GDM1 (cell line): Measurements from ENCODE around the gene MORN1.
A peak's percentile ranks its signal among the peaks of the same experiment; 100 is the strongest.
"Not testable (repeated sequence)": the region's sequence is repeated elsewhere in the genome, so short reads cannot be mapped to it uniquely, and the experiment has no call there.

Experiments used
- DNase-seq: peaks from one replicate; lab custom pipeline; 2025; lab: John Stamatoyannopoulos, UW

The MORN1 gene

DNA sequence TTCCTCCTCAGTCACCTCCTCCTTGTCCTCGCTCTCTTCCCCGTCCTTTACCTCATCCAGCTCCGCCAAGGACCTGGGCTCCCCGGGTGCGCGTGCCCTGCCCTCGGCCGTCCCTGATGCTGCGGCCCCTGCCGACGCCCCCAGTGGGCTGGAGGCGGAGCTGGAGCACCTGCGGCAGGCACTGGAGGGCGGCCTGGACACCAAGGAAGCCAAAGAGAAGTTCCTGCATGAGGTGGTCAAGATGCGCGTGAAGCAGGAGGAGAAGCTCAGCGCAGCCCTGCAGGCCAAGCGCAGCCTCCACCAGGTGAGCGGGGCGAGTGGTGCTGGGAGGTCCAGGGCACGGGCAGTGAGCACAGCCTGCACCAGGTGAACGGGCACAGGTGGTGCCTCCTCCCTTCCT, 87.1 kb downstream of the MORN1 start:
- DNase-seq = no peak

- DNase-seq = no peak
Measured at GRCh38 chr1:2303781-2304180, 87.6 kb downstream of the MORN1 start.

GRCh38 chr1:2303016-2303775, 88.2 kb downstream of the MORN1 start:
- DNase-seq = no peak

DNA sequence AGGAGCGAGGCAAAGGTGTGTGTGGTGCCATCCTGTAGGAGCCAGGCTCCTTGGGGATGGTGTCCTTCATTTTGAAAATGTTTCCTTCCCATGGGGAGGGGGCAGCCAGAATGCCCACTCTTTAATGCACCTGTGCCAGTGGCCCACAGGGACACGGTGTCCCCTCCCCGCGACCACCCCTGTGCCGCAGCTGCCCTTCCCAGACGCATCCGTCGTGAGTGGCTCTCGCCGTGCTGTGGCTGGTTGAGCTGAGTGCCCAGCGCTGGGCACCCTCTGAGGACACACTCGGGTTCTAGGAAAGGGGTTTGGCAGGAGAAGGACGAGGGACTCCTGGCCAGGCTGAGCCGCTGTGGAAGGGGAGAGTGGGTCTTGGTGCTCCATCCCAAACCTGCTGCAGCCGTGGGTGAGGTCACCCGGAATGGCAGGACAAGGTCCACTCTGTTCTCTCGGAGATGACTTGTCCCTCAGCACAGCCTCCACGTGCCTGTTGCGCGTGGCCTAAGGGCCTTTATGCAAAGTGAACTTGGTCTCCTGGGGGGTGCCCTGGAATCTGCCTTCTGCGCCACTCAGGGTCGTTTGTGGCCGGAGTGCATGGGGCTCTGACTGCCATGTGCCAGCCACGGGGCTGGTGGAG, 88.9 kb downstream of the MORN1 start:
- DNase-seq = no peak

DNA sequence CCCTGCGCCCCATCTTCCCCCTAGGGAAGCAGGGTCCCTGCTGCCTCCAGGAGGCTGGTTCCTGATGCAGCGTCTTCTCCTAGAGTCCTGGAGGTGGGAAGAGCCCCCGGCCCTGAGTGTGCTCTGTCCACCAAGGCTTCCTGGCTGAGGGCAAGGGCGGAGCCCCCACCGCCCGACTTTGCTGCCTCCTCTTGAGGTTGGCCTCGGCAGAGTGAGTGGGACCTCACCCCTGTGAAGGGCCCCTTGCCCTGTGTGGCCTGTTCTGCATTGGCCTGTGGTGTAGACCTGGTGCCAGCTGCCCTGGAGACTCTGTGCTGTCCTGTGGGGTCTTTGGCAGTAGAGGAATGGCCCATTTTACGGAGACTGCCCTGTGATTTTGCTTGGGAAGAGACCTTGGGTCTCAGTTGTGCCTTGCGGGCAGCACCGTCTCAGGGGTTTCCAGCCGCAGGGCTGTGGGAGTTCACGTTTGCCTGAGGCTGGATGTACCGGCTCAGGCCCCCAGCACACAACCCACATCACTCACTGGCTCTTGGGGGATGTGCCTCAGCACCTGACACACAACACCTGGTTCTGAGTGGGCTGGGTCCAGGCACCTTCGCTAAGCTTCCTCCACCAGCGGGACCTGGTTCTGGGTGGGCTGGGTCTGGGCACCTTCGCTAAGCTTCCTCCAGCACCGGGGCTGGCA, 89.6 kb downstream of the MORN1 start:
- no peak for DNase-seq

DNA sequence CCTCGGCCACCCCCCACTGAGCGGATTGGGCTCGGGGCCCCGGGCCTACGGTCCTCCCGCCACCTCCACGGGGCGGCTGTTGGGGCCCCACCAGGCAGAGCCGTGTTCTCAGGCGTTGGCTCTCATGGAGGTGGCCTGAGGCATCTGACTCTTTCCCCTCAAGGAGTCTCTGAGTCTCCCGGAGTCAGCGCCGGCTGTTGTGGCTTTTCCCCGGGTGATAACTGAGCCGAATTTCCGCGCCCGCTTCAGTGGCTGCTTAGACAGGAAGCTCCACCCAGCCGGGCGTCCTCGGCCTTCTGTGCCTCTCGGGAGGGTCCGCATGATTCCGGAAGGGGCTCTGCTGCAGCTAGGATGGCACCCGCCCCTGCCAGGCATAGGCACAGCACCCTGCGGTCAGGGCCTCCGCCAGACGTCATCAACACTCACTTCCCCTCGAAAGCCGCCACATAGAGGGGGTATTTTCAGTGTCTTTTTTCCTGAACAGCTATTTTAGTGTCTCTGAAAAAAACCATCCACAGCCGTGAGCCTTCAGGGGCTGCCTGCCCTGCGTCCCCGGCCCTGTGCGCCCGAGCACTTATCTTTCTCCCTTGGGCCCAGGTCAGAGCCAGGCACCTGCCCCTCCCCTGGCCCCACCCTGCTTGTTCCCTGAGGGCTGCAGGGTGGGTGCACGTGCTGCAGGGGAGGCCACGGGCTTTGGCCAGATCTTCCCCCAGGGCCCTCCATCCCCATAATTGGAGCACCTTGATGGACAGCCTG, 90.3 kb downstream of the MORN1 start:
- peak; percentile 99 for DNase-seq

DNA sequence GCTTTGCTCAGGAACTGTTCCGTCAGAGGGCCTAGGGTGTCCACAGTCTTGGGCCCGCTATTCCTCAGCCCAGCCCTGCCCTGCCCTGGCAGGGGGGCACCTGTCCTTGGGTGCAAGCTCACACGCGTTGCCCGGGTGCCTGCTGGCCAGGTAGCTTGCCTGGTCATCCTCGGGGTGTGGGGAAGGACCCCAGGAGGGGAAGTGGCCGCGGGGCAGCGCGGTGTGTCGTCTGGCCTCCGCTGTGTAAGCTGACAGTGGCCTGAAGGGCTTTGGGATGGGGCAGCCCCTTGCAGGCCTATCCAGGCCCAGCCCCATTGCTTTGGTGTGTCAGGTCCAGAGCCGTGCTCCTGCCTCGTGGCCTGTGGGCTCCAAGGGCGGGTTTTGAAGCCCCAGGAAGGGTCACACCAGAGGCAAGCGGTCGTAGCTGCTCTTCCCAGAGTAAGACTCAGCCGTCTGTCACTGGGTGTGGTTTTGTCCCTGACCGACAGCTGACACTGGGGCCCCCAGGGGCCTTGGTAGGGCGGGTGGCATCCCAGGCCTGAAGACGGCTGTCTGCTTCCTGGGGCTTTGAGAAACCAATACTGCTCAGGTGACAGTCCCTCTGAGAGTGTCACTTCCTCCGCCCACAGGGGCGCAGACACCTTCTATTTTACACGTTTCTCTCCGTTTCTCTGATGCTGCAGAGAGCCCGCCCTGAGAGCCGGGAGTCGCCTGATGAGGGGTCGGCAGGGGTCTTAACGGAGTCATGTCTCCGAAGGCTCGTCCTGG, 91.2 kb downstream of the MORN1 start:
- DNase-seq = no peak

- DNase-seq = no peak
Measured at GRCh38 chr1:2299131-2299627, 92.2 kb downstream of the MORN1 start.

- no peak for DNase-seq
Measured at GRCh38 chr1:2298685-2299084, 92.7 kb downstream of the MORN1 start.

DNA sequence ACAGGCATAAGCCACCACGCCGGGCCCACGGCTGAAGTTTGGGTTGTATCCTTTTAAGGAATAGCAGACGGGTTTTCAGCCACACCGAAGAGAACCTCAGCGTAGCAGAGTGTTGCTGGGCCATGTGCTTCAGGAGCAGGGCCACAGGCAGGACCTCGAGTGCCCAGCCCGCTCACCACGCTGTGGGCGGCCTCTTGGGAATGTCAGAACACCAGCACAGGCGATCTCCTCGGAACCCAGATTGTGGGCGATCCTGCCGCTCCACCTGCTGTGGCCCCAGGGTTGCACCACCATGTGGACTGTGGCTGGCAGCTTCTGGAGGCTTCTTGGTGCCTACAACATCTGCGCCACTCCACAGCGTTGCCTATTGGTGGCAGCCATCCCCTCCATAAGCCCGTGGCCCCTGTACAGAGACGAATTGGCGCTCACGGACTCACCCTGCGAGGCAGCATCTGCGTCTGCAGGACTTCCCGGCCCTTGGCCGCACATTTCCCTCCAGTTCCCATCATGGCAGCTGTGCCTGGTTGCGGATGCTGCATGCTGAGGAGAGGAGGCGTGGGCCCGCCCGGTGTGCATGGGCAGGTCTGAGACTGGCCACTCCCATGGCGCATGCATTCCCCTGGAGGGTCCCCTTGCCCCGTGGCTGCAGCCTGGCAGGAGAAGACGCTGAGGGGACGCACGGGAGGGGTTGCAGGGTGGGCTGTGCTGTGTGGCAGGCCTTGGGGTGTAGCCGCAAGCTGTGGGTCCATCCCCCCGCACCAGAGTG, 93.9 kb downstream of the MORN1 start:
- no peak for DNase-seq

- DNase-seq = no peak
Measured at GRCh38 chr1:2296614-2297013, 94.7 kb downstream of the MORN1 start.

DNA sequence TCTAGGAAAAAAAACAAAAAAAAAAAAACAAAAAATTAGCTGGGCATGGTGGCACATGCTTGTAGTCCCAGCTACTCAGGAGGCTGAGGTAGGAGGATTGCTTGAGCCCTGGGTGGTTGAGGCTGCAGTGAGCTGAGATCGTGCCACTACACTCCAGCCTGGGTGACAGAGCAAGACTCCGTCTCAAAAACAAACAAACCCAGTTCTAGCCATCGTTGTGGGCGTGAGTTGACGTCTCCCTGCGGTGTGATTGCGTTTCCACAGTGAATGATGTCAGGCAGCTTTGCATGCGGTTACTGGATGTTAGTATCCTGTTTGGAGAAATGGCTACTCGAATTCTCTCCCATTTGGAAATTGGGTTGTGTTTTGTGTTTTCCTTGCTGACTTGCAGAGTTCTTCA, 95.1 kb downstream of the MORN1 start:
- not testable (repeated sequence) for DNase-seq

- no peak for DNase-seq
Measured at GRCh38 chr1:2295526-2295925, 95.8 kb downstream of the MORN1 start.

DNA sequence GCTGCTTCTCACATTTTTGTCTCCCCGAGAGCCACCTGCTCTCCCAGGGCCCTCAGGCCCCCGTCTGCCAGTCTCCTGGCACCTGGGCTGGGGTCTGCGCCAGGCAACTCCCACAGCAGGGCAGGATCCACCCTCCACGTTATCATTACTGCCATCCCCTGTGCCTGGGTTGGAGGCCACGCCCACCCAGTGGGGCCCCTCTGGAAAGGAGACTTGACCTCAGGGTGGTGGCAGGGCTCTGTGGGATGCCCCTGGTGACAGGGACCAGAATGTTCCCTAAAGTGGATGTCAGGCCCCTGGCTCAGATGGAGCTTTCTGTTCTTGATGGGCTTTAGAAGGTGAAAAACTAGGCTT, 96.7 kb downstream of the MORN1 start:
- DNase-seq = no peak

DNA sequence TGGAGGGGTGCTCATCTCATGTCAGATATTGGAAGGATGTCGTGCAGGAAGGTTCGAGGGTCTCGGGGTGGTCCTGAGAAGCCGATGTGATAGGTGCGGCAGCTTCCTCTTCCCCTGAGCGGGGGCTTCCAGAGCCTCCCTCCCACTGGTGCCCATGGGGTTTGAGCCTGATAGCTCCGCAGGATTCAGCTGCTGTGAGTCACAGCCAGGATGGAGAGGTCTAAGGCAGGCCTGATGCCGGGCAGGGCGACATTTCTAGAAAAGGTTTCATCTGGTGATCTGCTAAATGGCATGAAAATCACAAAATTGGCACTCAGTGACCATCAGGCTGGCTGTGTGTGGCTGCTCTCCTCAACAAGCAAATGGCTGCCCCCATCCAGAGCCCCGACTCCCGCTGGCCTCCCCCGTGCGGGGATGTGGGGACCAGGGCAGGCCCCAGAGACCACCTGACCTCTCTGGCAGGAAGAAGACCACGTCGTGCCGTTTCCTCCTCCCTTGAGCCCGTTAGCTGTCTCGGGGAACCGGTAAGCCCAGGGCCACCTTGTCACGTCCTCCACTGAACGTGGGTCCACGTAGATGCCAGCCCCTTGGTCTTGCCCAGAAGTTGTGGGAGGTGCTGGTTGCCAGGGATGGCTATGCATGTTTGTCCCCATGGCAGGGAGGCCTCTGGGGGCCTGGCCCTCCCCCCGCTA, 97.2 kb downstream of the MORN1 start:
- no peak for DNase-seq

DNA sequence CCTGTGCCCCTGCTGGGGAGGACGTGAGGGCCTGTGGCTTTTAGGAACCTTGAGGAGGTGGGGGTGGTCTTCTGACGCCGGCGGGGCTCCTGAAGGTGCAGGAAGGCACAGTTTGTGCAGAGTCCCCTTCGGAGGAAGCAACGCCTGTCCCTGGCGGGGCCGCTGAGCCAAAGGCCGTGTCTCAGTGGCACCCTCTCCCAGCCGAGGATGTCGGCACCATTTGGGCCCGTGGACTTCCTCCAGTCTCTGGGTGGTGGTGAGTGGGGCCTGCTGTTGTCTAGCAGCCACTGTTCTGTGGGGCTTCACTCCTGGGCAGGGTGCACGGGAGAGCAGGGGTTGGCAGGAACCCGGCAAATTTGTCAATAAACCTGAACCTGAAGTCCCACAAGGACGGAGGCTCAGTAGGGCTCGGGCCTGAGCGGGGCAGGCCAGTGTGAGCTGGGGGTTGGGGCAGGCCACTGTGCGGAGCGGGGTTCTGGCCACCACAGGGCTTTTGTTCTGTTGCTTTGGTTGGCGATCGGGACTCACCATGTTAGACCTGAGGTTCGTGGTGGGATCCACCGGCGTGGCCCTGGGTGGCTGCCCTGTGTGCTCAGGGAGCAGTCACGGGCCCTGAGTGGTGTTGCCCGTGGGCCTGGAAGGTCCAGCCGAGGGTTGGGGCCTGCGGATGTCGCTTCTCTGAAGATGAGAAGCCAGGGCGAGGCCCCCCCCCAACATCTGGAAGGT, 98.5 kb downstream of the MORN1 start:
- no peak for DNase-seq

- DNase-seq = no peak
Measured at GRCh38 chr1:2291577-2291976, 99.8 kb downstream of the MORN1 start.

GRCh38 chr1:2290595-2291510, 100.5 kb downstream of the MORN1 start:
- DNase-seq = peak; percentile 93
